Activated CD4-positive, alpha-beta T cell treated with anti-CD3 and anti-CD28 coated beads, Interleukin-10, Interleukin-2, amounts not matched to agents 100 ng/mL and 50 ng/mL, durations not matched to agents 16 hours and 8 hours (primary cell): Measurements from ENCODE around the gene CUL4A.

Source experiments
- DNase-seq: peaks from one replicate; pipeline ENCODE4 v3.0.0-alpha.2; 2020

CUL4A gene

GRCh38 chr13:113182046-113182445 lies 27.4 kb upstream of the CUL4A start:
- DNase-seq = no peak

GRCh38 chr13:113183450-113184129 lies 25.8 kb upstream of the CUL4A start:
- DNase-seq = no peak

GRCh38 chr13:113184568-113185440 lies 24.6 kb upstream of the CUL4A start:
- peak; percentile 34 for DNase-seq

GRCh38 chr13:113186061-113186900 lies 23.1 kb upstream of the CUL4A start:
- DNase-seq = peak; percentile 20

- peak; percentile 71 for DNase-seq
Observed at GRCh38 chr13:113187263-113187669, 22.1 kb upstream of the CUL4A start.

GRCh38 chr13:113187883-113188665 lies 21.3 kb upstream of the CUL4A start:
- DNase-seq = no peak

GRCh38 chr13:113190181-113190580 lies 19.2 kb upstream of the CUL4A start:
- DNase-seq = no peak

- DNase-seq = no peak
Observed at GRCh38 chr13:113192279-113192678, 17.1 kb upstream of the CUL4A start.

- DNase-seq = no peak
Observed at GRCh38 chr13:113192902-113193301, 16.5 kb upstream of the CUL4A start.

GRCh38 chr13:113195360-113195759 lies 14.1 kb upstream of the CUL4A start:
- no peak for DNase-seq

- no peak for DNase-seq
Observed at GRCh38 chr13:113196970-113197737, 12.3 kb upstream of the CUL4A start.

- DNase-seq = no peak
Observed at GRCh38 chr13:113201815-113202214, 7.6 kb upstream of the CUL4A start.

- DNase-seq = no peak
Observed at GRCh38 chr13:113202912-113203311, 6.5 kb upstream of the CUL4A start.

- no peak for DNase-seq
Observed at GRCh38 chr13:113203507-113204377, 5.7 kb upstream of the CUL4A start.

GRCh38 chr13:113204378-113204734 lies 5.1 kb upstream of the CUL4A start:
- DNase-seq = no peak

GRCh38 chr13:113205428-113205931 lies 3.9 kb upstream of the CUL4A start:
- DNase-seq = peak; percentile 42

GRCh38 chr13:113207460-113207859 lies 2.0 kb upstream of the CUL4A start:
- no peak for DNase-seq

GRCh38 chr13:113207890-113208420 lies 1.5 kb upstream of the CUL4A start:
- peak; percentile 29 for DNase-seq

GRCh38 chr13:113208421-113209335 lies 735 bp upstream of the CUL4A start, which contains the start of gene PCID2:
Gene PCID2 (minus strand): TSS chr13:113208669. CDS start chr13:113208634, 35 bp downstream.
- DNase-seq = peak; percentile 94
